ENCODE measurements around the gene HMCN1. TPM values are rescaled to one million over a fixed set of nuclear protein-coding genes. Genes with fewer than 3 reads are reported as not detected.

The HMCN1 gene
- total and polyA plus RNA-seq, 4 donors: 1.5 to 6.8 (median 3.5) TPM

- TF ChIP-seq HNF4A (conservative IDR thresholded peaks at IDR 0.05): no peak
- TF ChIP-seq RXRA (IDR thresholded peaks at IDR 0.05): no peak
- TF ChIP-seq FOXA1 (IDR thresholded peaks at IDR 0.05): no peak
- TF ChIP-seq NR2F2 (IDR thresholded peaks at IDR 0.05): no peak
- TF ChIP-seq FOXA2 (IDR thresholded peaks at IDR 0.05): no peak
- no peak for TF ChIP-seq JUND (IDR thresholded peaks at IDR 0.05)
- TF ChIP-seq REST (IDR thresholded peaks at IDR 0.05): no peak
- TF ChIP-seq TAF1 (conservative IDR thresholded peaks at IDR 0.05): no peak
- TF ChIP-seq SP1 (IDR thresholded peaks at IDR 0.05): no peak
- TF ChIP-seq RAD21 (IDR thresholded peaks at IDR 0.05): no peak
- no peak for TF ChIP-seq ATF3 (IDR thresholded peaks at IDR 0.05)
- no peak for TF ChIP-seq CTCF (IDR thresholded peaks at IDR 0.05; ENCODE audit: low read depth, low read length, missing input control)
- no peak for TF ChIP-seq HNF4G (IDR thresholded peaks at IDR 0.05)
- no peak for TF ChIP-seq YY1 (IDR thresholded peaks at IDR 0.05)
- no peak for TF ChIP-seq EGR1 (IDR thresholded peaks at IDR 0.05; ENCODE audit: low read depth in 2 of 2)
- no peak for TF ChIP-seq MAX (IDR thresholded peaks at IDR 0.05)
- TF ChIP-seq ZBTB33 (IDR thresholded peaks at IDR 0.05): no peak
- TF ChIP-seq GABPA (IDR thresholded peaks at IDR 0.05 in 1 of 2, conservative IDR thresholded peaks at IDR 0.05 in 1 of 2): no peak
- no peak for DNase-seq (ENCODE audit: low spot score)
- H3K36me3 ChIP-seq (ENCODE audit: control insufficient read depth in 4 of 4, insufficient read depth in 3 of 4, low read depth in 1 of 4, low read length in 3 of 4): no peaks in the 10 kb centered on the region
- no peaks in the 10 kb centered on the region for H3K27me3 ChIP-seq (ENCODE audit: control insufficient read depth in 4 of 4, insufficient read depth in 4 of 4, low read length in 3 of 4)
- no peaks in the 10 kb centered on the region for H3K4me1 ChIP-seq (ENCODE audit: control insufficient read depth in 4 of 4, insufficient read depth in 4 of 4, low read length in 3 of 4)
- no peak overlapping the region for H3K9ac ChIP-seq (ENCODE audit: low read depth in 1 of 2, low read length in 2 of 2)
- H3K27ac ChIP-seq (ENCODE audit: low read depth in 1 of 2, low read length in 2 of 2): no peak overlapping the region
- WGBS: 79% methylated on average over 3 of the region's 3 CpGs
- H3K4me3 ChIP-seq (ENCODE audit: low read depth in 1 of 3, low read length in 3 of 3): no peak overlapping the region
- no peaks in the 10 kb centered on the region for H3K9me3 ChIP-seq (ENCODE audit: control insufficient read depth in 4 of 4, low read length in 3 of 4)
Observed at GRCh38 chr1:185972096-185972850, 238.1 kb downstream of the HMCN1 start.

All from liver (tissue), 9 donors.